IMR-90 (cell line): ENCODE data around the gene TENM3. TPM values are rescaled to one million over a fixed set of nuclear protein-coding genes. Genes with fewer than 3 reads are reported as not detected.

Experiments
- ATAC-seq: fragments of 200-7000 bp; cut with Tn5 transposase; 2 replicates; pipeline ENCODE4 v1.9.1; 2020; ENCODE audit warnings: low read depth, mild to moderate bottlenecking, moderate library complexity
- BruUV-seq: library from RNA; stranded (reverse); fragments of 400-500 nt; replicated peaks from 2 replicates; lab custom pipeline; 2021; lab: Mats Ljungman, UMichigan
- CTCF ChIA-PET: fragments of 300-600 bp; formaldehyde crosslinking; extraction: SDS; loops from one replicate; lab custom pipeline; 2021; ENCODE audit warnings: antibody characterized with exemption; lab: Yijun Ruan, JAX
- POLR2A ChIA-PET: fragments of 300-600 bp; sonication (Branson Sonifier 250); formaldehyde crosslinking; loops from one replicate; lab custom pipeline; 2022; ENCODE audit warnings: antibody characterized with exemption; ENCODE audit not compliant: unreplicated experiment; lab: Charles Lee
- DNase-seq: peaks from one replicate; pipeline ENCODE4 v3.0.0; 2013
- H2AFZ ChIP-seq: replicated peaks from 2 replicates; pipeline ENCODE3; 2013; ENCODE audit warnings: low read length, mild to moderate bottlenecking; ENCODE audit not compliant: poor library complexity
- H2AK5ac ChIP-seq: 2 replicates; pipeline ENCODE4 v1.6.1; 2013; ENCODE audit warnings: low read depth, low read length, inconsistent platforms
- H2AK9ac ChIP-seq: replicated peaks from 2 replicates; pipeline ENCODE3; 2013; ENCODE audit warnings: mild to moderate bottlenecking, low read depth, low read length, moderate library complexity; ENCODE audit not compliant: poor library complexity
- H2BK120ac ChIP-seq: 2 replicates; pipeline ENCODE4 v1.6.1; 2013; ENCODE audit warnings: low read depth, low read length, inconsistent platforms
- H2BK15ac ChIP-seq: 3 replicates; pipeline ENCODE4 v1.6.1; 2013; ENCODE audit warnings: low read depth, low read length, inconsistent platforms
- H2BK20ac ChIP-seq: 2 replicates; pipeline ENCODE4 v1.6.1; 2013; ENCODE audit warnings: low read depth, mild to moderate bottlenecking, inconsistent platforms, low read length, moderate library complexity
- H2BK5ac ChIP-seq: 2 replicates; pipeline ENCODE4 v1.6.1; 2013; ENCODE audit warnings: mild to moderate bottlenecking, low read depth, low read length, inconsistent platforms; ENCODE audit not compliant: poor library complexity, severe bottlenecking
- H3K14ac ChIP-seq: replicated peaks from 2 replicates; pipeline ENCODE4 v1.6.1; 2013; ENCODE audit warnings: low read depth, low read length, inconsistent platforms
- H3K18ac ChIP-seq: 2 replicates; pipeline ENCODE4 v1.6.1; 2013; ENCODE audit warnings: low read depth, low read length, control low read depth
- H3K23ac ChIP-seq: 2 replicates; pipeline ENCODE4 v1.6.1; 2013; ENCODE audit warnings: low read depth, low read length, inconsistent platforms
- H3K27ac ChIP-seq: 2 replicates; pipeline ENCODE4 v1.5.1; 2013; ENCODE audit warnings: mild to moderate bottlenecking, control low read depth, low read length; ENCODE audit not compliant: insufficient read depth
- H3K27me3 ChIP-seq: 2 replicates; pipeline ENCODE4 v1.6.1; 2013; ENCODE audit warnings: low read length; ENCODE audit not compliant: control insufficient read depth, insufficient read depth
- H3K36me3 ChIP-seq: 2 replicates; pipeline ENCODE4 v1.6.1; 2013; ENCODE audit warnings: low read length, mixed read lengths; ENCODE audit not compliant: control insufficient read depth, insufficient read depth
- H3K4ac ChIP-seq: 2 replicates; pipeline ENCODE4 v1.6.1; 2013; ENCODE audit warnings: low read depth, low read length, inconsistent platforms
- H3K4me1 ChIP-seq: 2 replicates; pipeline ENCODE4 v1.6.1; 2013; ENCODE audit warnings: low read length, mixed read lengths; ENCODE audit not compliant: control insufficient read depth, insufficient read depth
- H3K4me2 ChIP-seq: 2 replicates; pipeline ENCODE4 v1.6.1; 2013; ENCODE audit warnings: low read depth, mild to moderate bottlenecking, control low read depth, low read length, moderate library complexity
- H3K4me3 ChIP-seq: 2 replicates; pipeline ENCODE4 v1.5.1; 2013; ENCODE audit warnings: low read depth, mild to moderate bottlenecking, control low read depth, low read length, moderate library complexity; ENCODE audit not compliant: insufficient read depth
- H3K56ac ChIP-seq: 2 replicates; pipeline ENCODE4 v1.6.1; 2013; ENCODE audit warnings: low read length, inconsistent platforms; ENCODE audit not compliant: insufficient read depth; ENCODE audit errors: extremely low read depth
- H3K79me1 ChIP-seq, 2 experiments: 2 replicates each; pipeline ENCODE4 v1.6.1; 2013; ENCODE audit warnings: low read length in 2 of 2, inconsistent platforms in 1 of 2, low read depth in 1 of 2
- H3K9ac ChIP-seq: 2 replicates; pipeline ENCODE4 v1.6.1; 2013; ENCODE audit warnings: low read depth, low read length, control low read depth
- H3K9me1 ChIP-seq: 2 replicates; pipeline ENCODE4 v1.6.1; 2013; ENCODE audit warnings: low read length, inconsistent platforms; ENCODE audit not compliant: insufficient read depth
- H3K9me3 ChIP-seq: 2 replicates; pipeline ENCODE4 v1.6.1; 2013; ENCODE audit warnings: low read length; ENCODE audit not compliant: control insufficient read depth, insufficient read depth
- H4K20me1 ChIP-seq: 2 replicates; pipeline ENCODE4 v1.6.1; 2013; ENCODE audit warnings: low read length, inconsistent platforms; ENCODE audit not compliant: insufficient read depth
- H4K5ac ChIP-seq: 2 replicates; pipeline ENCODE4 v1.6.1; 2013; ENCODE audit warnings: mild to moderate bottlenecking, low read depth, low read length, control low read depth
- H4K8ac ChIP-seq, 2 experiments: 2 replicates each; pipeline ENCODE4 v1.6.1; 2013; ENCODE audit warnings: low read depth in 2 of 2, low read length in 2 of 2, control low read depth in 1 of 2, inconsistent platforms in 1 of 2
- H4K91ac ChIP-seq: 2 replicates; pipeline ENCODE4 v1.6.1; 2013; ENCODE audit warnings: low read depth, low read length, inconsistent platforms; ENCODE audit not compliant: insufficient read depth
- BHLHE40 ChIP-seq: fragments of 150-350 bp; IDR thresholded peaks from 2 replicates; pipeline ENCODE4 v1.6.1; 2016; ENCODE audit warnings: mild to moderate bottlenecking, low read depth, low read length
- CEBPB ChIP-seq: IDR thresholded peaks from 2 replicates; pipeline ENCODE4 v1.6.1; 2012; ENCODE audit warnings: low read depth, low read length, improper control_type of control experiment
- CHD1 ChIP-seq: IDR thresholded peaks from 2 replicates; pipeline ENCODE4 v1.6.1; 2012; ENCODE audit warnings: low read depth, low read length, improper control_type of control experiment
- FOS ChIP-seq: fragments of 150-350 bp; IDR thresholded peaks from 2 replicates; pipeline ENCODE4 v1.6.1; 2016; ENCODE audit warnings: low read depth, low read length
- NFE2L2 ChIP-seq: fragments of 150-350 bp; IDR thresholded peaks from 2 replicates; pipeline ENCODE4 v1.6.1; 2016; ENCODE audit warnings: low read depth, mild to moderate bottlenecking, low read length
- RAD21 ChIP-seq: IDR thresholded peaks from 2 replicates; pipeline ENCODE4 v1.6.1; 2012; ENCODE audit warnings: low read length, improper control_type of control experiment
- WGBS, 2 experiments: methylation state at CpG; one replicate each; pipeline versions ENCODE4 v1.1.5 to v1.1.7; 2013; ENCODE audit warnings: missing lambda C conversion rate in 2 of 2; ENCODE audit not compliant: insufficient read length in 1 of 2; ENCODE audit errors: extremely low coverage in 2 of 2; 5-methylcytosine and 5-hydroxymethylcytosine counted together
- dilution Hi-C: fragments of 300-500 bp; cut with HindIII; formaldehyde crosslinking; loops from one replicate; pipeline ENCODE4 v1.14.3; 2018; ENCODE audit warnings: low sequenced_read_pairs; ENCODE audit not compliant: unreplicated experiment
- in situ Hi-C: fragments of 300-500 bp; cut with MboI; formaldehyde crosslinking; loops from 3 replicates; pipeline ENCODE4 v1.14.3; 2019; ENCODE audit warnings: low sequenced_read_pairs, inconsistent platforms, mixed read lengths
- intact Hi-C: fragments of 100-400 bp; cut with micrococcal nuclease; formaldehyde crosslinking; loops from 2 replicates; pipeline ENCODE4 v1.10.0; 2022
- polyA plus RNA-seq, 3 experiments: library from polyadenylated mRNA; depleted of rRNA; stranded (reverse); fragments of >200 nt; gene quantifications; 2 replicates each; pipeline ENCODE4 v1.2.3, GENCODE V29; 2012; ENCODE audit warnings: low replicate concordance in 1 of 3
- total RNA-seq: library from RNA; depleted of rRNA; stranded (reverse); fragments of >200 nt; gene quantifications from 2 replicates; pipeline ENCODE4 v1.2.3, GENCODE V29; 2012
- TF ChIP-seq, protein P1 (sequence below): fragments of 150-350 bp; IDR thresholded peaks from 2 replicates; pipeline ENCODE4 v1.6.1; 2017; ENCODE audit warnings: mild to moderate bottlenecking, antibody characterized with exemption, low read length, low read depth

The TENM3 gene
- total and polyA plus RNA-seq, 2 of the 4 experiments (the other 2 are of a cell fraction): 29.9 to 173 TPM

- Histone ChIP-seq H2AFZ (no peak overlapping the region), H4K5ac (no peak overlapping the region), H3K4ac (no peak overlapping the region), H3K9me1 (no peaks in the 10 kb centered on the region), H2BK20ac (no peak overlapping the region), H2AK9ac (no peak overlapping the region), H3K27me3 (peaks cover 19% of the 10 kb centered on the region), H3K56ac (no peak overlapping the region), H2AK5ac (no peak overlapping the region), H3K9me3 (0 out of 2 replicates have a peak, but pooled peaks cover 2% of the 10 kb centered on the region), H2BK5ac (no peak overlapping the region), H3K36me3 (no peaks in the 10 kb centered on the region), H2BK120ac (no peak overlapping the region), H3K23ac (no peak overlapping the region), H4K8ac (no peak overlapping the region), H2BK15ac (no peak overlapping the region), H3K14ac (no peak overlapping the region), H4K91ac (no peak overlapping the region), H3K18ac (no peak overlapping the region), H3K79me1 (no peaks in the 10 kb centered on the region), H3K4me2 (no peak overlapping the region), H3K4me3 (no peak overlapping the region), H3K27ac (no peak overlapping the region), H3K9ac (no peak overlapping the region), H4K20me1 (no peaks in the 10 kb centered on the region), H3K4me1 (no peaks in the 10 kb centered on the region)
- no TSS peak for BruUV-seq
- in situ Hi-C loops: no loop called here
- WGBS, 2 experiments: 92% methylated on average over 6 of the region's 9 CpGs; no CpG with 5 or more reads in 1 of the 2 experiments
- intact Hi-C loops: no loop called here
- POLR2A ChIA-PET: no interaction called here
- no peak for ATAC-seq
- dilution Hi-C loops: no loop called here
- DNase-seq: no peak
- no peak for TF ChIP-seq CHD1
- no peak for TF ChIP-seq CEBPB
- no peak for TF ChIP-seq RAD21
- TF ChIP-seq FOS: no peak
- no peak for TF ChIP-seq NFE2L2
- TF ChIP-seq, protein P1, sequence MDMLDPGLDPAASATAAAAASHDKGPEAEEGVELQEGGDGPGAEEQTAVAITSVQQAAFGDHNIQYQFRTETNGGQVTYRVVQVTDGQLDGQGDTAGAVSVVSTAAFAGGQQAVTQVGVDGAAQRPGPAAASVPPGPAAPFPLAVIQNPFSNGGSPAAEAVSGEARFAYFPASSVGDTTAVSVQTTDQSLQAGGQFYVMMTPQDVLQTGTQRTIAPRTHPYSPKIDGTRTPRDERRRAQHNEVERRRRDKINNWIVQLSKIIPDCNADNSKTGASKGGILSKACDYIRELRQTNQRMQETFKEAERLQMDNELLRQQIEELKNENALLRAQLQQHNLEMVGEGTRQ: no peak
- no peak for TF ChIP-seq BHLHE40
- CTCF ChIA-PET: no interaction called here
Measured at GRCh38 chr4:182839256-182839655, 596.1 kb downstream of the TENM3 start.
